Measurements from ENCODE around the gene DNASE1L2. TPM values are rescaled to one million over a fixed set of nuclear protein-coding genes. Genes with fewer than 3 reads are reported as not detected.
"Not testable (repeated sequence)": the region's sequence is repeated elsewhere in the genome, so short reads cannot be mapped to it uniquely, and the experiment has no call there.

The DNASE1L2 gene
- total RNA-seq, 1 donor from 2014 or later: 0.26 TPM

DNA sequence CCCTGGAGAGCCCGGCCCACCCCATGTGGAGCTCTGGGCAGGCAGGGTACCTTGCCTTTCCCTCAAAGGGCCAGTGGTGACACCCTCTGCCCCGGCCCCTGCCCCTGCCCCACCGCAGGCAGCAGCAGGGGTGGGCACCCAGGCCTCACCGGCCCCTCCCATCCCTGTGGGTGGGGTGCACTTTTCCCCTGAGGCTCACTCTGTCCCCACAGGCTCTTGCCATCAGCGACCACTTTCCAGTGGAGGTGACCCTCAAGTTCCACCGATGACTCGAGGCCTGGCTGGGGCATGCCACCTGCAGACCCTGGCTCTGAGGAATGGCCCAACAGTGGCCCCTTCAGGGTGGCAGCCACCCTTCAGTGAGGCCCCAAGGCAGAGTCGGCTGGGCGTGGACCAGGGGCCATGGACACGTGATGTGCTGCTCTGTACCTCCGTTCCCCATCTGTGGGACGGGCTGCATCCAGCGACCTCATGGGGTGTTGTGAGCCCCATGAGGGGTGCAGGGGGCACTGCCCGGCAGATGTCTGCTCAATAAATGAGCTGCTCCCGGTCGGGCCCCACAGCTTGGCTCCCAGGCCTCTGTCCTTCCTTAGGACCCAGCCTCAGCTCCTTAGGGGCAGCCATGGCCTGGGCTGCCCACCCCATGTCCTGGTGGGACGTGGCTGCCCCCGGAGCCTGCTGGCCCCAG, 2.0 kb downstream of the DNASE1L2 start:
- no peak for DNase-seq (ENCODE audit: low read depth in 2 of 2)

DNA sequence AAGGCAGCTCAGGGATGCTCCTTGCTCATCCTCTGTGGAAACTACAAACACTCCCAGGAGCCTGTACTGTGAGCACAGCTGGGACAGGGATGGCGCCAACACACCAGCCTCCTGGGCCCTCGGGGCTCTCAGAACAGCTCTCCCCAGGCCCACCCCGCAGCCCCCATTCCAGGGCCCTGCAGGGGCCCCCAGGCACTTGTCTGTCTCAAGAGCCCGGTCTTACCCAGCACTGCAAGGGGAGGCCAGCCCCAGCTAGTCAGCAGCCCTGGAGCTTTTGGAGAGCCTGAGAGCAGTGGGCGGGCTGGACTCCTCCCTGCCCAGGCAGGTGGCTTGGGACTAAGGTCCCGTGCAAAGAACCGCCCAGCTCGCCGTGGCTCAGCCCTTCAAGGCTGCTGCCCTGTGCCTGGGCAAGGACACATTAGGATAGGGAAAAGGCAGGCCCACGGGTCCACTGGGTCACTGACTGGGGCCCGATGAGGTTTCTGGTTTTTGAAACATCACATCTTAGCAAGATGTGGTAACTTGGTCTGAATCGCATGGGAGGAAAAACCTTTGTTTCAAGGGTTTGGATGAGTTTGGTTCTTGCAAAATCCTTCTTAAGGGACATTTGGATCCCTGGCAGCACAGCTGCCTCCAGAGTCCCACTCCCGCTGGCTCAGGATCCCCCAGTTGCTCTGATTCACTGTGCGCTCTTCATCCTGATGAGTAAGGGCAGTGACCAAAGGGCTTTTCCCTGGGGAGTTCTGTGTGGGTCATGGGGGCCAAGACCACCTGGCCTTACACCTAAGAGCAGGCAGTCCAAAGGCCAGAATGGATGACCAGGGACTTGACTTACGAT, 2.8 kb downstream of the DNASE1L2 start:
- no peak for DNase-seq (ENCODE audit: low read depth in 2 of 2)

DNA sequence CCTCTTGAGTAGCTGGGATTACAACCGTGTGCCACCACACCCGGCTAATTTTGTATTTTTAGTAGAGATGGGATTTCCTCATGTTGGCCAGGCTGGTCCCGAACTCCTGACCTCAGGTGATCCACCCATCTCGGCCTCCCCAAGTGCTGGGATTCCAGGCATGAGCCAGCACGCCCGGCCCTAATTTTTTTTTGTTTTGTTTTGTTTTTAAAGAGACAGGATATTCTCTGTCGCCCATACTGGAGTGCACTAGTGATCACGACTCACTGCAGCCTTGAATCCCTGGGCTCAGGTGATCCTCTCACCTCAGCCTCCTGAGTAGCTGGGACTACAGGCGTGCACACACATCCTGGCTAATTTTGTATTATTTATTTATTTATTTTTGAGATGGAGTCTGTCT, 4.1 kb downstream of the DNASE1L2 start:
- not testable (repeated sequence) for DNase-seq (ENCODE audit: low read depth in 2 of 2)

DNA sequence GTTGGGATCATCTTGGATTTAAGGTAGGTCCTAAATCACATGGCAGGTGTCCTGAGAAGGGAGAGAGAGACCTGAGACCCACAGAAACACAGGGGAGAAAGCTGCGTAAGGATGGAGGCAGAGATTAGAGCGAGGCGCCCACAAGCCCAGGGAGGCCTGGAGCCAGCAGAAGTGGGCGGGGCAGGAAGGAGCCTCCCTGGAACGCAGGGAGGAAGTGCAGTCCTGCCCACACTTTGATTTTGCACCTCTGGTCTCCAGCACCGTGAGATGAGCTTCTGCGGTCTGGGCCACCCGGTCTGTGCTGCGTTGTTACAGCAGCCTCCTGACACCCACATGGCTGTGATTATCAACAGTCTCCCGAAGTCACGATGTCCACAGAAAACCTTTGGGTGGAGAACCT, 6.4 kb downstream of the DNASE1L2 start:
- no peak for DNase-seq (ENCODE audit: low read depth in 2 of 2)

DNA sequence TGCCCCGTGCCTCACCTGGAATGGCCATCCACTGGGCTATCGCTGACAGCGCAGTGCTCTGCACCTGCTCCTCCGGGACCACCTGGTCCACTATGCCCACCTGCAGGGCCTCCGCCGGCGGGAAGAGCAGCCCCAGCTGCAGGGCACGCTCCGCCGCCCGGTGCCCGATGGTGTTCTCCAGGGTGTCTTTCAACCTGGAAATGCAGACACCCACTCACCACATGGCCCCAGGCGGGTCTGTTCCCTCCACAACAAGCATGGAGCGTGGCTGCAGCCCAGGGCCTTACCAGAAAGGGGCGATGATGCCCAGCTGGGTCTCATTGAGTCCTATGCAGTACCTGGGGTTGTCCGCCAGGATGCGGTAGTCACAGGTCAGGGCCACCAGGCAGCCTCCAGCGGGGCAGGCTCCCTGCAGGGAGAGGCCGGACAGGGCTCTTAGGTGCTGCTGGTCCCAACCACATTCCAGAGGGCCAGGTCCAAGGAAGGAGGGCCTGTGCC, 6.8 kb downstream of the DNASE1L2 start:
- no peak for DNase-seq (ENCODE audit: low read depth in 2 of 2)

DNA sequence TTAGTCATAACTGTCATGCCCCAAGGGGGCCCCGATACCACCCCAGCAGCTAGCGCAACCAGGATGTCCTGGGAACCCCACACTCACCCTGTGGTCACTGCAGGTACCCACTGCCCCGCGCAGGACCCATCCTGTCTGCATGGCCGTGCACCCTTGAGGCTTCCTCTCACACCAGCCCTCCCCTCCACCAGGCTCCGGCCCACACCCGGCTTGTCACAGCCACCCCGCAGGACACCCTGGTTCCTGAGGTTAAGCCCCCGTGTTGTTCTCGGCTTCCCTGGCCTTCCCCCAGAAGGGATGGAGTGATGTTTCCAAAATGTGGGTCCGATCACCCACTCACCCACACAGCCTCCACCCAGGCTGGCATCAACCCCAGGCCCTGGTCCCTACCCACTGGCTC, 7.5 kb downstream of the DNASE1L2 start:
- no peak for DNase-seq (ENCODE audit: low read depth in 2 of 2)

DNA sequence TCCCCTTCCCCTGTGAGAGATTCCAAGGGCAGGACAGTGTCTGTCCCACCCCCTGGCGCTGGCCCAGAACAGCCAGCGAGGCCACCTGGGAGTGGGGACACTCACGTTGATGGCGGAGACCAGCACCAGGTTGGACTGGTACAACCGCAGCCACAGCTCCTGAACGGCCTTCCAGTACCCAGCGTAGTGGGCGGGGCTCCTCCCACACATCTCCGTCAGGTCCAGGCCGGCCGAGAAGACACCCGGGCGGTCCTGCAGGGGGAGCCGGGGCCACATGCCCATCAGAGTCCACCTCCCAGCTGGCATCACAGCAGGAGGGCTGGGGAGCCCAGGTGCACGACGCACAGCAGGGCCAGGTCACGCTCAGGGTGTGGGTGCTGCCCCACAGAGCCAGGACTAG, 8.1 kb downstream of the DNASE1L2 start:
- no peak for DNase-seq (ENCODE audit: low read depth in 2 of 2)

DNA sequence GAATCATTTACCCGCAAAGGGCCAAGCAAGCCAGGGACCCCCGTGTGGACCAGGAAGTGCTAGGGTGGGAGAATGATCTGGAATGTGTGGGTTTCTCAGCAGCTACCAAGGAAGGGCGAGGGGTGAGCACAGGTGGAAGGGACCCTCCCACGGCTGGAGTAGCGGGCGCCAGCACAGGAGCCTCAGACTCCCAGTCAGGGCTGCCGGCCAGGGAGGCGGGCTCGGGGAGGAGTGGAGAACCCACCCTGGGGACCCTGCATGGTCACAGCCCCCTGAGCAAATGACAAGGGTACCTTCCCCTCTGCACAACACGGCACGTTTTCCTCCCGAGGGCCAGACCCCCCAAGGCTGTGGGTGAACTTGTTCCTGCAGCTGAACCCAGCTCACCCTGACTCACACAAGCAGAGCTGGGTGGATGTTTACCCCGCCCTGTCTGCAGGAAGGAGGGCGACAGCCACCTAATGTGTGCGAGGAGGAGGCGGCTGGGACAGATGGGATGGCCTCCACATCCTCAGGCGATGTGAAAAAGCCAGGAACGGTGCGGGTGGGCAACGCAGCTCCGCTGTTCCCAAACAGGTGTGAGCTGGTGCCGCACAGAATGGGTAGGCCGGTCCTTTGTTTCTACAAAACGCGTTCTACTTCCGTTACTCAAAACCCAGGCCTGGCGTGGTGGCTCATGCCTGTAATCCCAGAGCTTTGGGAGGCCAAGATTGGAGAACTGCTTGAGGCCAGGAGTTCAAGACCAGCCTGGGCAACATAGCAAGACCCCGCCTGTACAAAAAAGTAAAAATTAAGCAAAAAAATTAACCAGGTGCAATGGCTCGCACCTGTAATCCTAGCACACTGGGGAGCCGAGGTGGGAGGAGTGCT, 8.9 kb downstream of the DNASE1L2 start:
- no peak for DNase-seq (ENCODE audit: low read depth in 2 of 2)

DNA sequence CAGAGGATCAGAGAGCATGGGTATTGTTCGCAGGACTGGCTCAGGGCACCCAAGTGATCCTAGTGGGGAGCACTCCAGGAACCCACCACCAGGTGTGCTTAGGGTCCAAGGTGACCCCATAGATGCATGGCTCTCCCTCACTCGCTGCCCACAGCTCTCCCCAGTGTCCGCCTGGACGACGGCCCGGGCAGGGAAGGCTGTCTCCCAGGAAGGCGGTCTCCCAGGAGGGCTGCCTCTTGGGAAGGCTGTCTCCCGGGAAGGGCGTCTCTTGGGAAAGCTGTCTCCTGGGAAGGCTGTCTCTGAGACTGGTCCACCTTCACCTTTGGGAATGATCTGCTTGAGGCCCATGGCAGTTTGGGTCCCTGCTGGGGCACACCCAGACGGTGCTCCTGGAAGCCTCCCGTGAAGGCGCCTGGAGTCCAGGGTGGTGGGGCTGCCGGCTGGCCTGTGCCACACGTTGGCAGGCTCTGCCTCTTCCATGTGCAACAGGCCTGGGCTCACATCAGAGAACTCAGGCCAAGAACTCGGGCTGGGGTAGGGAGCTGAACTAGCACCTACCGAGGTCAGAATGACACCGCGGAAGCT, 10.1 kb downstream of the DNASE1L2 start:
- no peak for DNase-seq (ENCODE audit: low read depth in 2 of 2)

DNA sequence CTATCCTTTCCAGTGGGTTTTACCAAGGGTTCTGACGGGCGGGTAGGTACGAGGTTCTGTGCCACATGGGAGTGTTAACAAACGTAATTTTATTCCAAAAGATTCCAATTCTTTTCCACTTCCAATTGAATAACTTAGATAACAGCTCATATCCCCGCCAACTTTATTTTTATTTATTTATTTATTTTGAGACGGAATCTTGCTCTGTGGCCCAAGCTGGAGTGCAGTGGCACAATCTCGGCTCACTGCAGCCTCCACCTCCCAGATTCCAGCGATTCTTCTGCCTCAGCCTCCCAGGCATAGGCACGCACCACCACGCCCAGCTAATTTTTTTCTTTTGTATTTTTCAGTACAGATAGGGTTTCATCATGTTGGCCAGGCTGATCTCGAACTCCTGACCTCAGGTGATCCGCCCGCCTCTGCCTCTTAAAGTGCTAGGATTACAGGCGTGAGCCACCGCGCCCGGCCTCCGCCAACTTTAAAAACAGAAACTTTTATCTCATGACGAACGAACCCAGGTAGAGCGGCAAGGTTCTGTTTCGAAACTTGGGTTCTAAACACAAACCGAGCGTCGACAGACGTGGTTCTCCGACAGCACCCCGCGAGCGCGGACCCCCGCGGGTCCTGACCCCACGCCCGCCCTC, 14.5 kb downstream of the DNASE1L2 start:
- DNase-seq (ENCODE audit: low read depth in 2 of 2): peak in 1 of 2 donors; percentile 37

DNA sequence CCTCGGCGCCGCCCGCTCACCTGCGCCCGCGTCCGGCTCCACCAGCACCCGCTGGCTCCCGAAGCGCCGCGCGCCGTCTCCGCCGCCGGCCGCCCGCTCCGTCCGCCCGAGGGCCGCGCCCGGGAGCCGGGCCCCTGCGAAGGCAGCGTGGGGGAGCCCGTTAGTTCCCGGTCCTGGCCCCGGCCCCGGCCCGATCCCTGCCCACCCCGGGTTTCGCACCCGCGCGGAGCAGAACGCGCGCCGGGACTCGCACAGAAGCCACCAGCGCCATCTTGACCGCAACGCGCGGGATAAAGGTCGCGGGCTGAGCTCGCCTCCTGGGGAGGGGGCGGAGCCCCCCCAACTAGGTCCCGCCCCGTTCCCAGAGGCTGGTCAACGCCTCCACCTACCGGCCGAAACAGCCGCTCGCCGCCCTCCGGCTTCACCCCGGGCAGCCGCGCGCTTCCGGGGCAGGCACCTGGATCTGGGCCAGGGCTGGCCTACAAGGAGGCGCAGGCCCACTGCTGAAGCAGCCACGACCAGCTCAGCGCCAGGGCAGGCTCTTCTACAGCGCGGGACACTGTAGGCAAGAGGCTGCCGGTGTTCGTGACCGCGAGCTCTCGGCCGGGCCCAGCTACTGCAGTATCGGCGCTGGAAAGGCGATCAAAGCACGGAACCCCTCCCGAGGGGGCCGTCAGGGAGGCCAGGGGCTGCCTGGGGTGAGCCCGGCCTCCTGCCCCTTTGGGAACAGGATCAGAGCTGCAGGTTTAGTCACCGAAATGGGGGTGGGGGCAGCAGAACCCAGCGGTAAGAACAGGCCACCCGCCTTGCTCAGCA, 15.3 kb downstream of the DNASE1L2 start, which contains the start of gene ECI1:
Gene ECI1, minus strand, starts transcription at position 292 of the 816 bp plus-strand sequence. Its CDS starts 21 bp downstream, at position 271.
- peak; percentile 75 to 93 for DNase-seq (ENCODE audit: low read depth in 2 of 2)

DNA sequence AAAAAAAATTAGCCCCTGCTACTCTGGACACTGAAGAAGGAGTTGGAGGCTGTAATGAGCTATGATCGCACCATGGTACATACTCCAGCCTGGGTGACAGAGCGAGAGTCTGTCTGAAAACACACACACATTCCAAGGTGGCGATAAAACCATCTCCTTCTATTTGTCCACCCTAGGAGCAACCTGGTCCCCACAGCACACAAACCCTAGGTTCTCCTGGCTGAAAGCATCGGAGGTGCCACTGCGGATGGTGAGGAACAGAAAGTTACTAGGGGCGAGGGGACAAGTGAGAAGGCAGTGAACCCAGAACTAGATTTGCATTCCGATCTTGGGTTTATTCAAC, 16.5 kb downstream of the DNASE1L2 start:
- no peak for DNase-seq (ENCODE audit: low read depth in 2 of 2)

DNA sequence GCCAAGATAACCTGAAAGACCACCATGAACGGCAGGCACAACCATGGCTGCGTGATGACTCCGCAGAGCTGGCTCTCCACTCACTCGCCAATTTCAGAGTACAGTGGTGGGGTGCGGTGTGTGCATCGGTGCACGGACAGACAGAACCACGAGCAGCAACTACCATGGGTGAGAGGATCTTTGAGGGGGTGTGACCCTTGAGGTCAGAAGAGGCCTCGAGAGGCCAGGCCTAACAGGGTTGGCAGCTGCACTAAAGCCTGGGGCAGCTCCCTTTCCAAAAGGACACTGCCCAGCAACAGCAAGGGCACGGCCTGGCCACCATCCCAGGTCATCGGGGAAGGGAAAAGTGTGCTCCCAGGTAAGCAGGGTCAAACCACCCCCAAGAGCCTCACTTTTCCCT, 17.0 kb downstream of the DNASE1L2 start:
- DNase-seq (ENCODE audit: low read depth in 2 of 2): no peak

DNA sequence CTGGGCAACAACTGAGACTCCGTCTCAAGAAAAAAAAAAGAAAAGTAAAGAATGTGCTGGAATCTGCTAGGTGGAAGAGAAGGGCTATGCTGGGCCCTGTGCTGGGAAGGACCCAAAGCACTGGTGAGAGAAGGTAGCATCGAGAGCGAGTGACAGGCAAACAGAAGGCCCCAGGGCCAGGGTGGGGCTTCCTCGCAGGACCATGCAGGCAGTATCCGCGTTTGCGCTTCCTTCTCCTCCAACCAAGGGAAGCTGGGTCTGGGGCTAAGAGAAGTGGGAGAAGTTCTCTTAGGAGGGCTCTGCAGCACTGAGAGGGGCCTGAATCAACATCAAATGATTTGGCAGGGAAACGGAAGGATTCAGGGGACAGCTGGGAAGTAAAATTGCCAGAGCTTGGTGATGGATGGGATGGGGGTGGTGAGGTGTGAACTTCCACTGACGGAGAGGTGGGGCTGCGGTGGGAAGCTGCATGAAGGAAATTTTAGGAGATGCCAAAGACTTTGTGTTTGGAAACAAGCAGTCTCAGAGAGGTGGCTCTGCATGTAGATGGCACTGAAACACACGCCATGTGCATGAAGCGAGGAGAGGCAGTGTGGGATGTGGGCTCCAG, 20.4 kb downstream of the DNASE1L2 start:
- no peak for DNase-seq (ENCODE audit: low read depth in 2 of 2)

DNA sequence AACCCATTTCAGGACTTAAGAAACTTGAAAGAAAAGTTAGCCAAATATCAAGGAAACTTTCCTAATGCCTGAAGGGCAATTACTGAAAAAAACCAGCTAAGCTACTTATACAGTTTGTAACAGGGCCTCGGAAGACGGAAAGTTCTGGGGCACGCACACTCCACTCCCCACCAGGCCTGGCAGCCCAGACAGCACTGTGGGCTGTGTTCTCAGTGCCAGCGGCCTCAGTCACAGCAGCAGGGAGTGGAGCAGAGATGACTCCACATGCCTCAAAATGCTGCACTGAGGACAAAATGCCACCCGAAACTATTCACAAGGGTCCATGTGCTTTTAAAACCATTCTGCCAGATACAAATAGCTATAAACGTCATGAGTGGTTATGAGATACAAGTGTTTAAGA, 21.5 kb downstream of the DNASE1L2 start:
- DNase-seq (ENCODE audit: low read depth in 2 of 2): no peak

DNA sequence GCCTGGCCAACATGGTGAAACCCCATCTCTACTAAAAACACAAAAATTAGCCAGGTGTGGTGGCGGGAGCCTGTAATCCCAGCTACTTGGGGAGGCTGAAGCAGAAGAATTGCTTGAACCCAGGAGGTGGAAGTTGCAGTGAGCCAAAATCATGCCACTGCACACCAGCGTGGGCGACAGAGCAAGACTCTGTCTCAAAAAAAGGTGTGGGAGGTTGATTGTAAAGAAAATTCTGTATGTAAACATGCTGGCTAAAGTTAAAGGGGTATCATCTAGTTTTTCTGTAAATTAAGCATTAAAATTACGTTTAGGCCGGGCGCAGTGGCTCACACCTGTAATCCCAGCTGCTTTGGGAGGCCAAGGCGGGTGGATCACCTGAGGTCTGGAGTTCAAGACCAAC, 22.3 kb downstream of the DNASE1L2 start:
- DNase-seq (ENCODE audit: low read depth in 2 of 2): not testable (repeated sequence)

DNA sequence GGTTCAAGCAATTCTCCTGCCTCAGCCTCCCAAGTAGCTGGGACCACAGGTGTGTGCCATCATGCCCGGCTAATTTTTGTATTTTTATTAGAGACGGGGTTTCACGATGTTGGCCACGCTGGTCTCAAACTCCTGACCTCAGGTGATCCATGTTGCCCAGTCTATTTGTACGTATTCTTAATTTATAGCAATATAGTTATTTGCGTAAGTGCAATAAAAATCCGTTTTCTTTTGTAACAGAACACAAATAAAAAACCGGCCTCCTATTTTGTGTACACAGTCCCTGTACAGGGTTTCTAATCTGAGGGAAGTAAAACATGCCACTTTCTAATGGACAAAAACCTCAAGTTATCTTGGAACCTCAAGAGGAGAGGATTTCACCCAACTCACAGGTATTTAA, 24.0 kb downstream of the DNASE1L2 start:
- no peak for DNase-seq (ENCODE audit: low read depth in 2 of 2)

DNA sequence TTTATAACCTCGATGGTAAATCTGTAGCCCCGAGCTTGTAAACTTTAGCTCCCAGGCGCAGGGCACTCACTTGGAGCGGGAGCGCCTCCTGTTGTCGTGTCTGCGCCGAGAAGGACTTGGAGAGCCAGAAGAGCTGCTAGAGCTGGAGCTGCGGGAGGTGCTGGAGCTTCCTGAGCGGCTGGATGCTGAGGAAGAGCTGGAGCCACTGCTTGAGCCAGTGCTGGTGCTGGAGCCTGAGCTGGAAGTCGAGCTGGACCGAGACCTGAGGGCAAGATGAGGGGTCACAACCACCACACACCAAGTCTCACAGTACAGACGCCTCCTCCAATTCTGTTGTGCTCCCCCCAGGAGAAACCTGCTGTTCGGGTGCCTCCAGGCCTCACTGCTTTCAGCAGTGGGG, 26.8 kb downstream of the DNASE1L2 start:
- DNase-seq (ENCODE audit: low read depth in 2 of 2): not testable (repeated sequence)

DNA sequence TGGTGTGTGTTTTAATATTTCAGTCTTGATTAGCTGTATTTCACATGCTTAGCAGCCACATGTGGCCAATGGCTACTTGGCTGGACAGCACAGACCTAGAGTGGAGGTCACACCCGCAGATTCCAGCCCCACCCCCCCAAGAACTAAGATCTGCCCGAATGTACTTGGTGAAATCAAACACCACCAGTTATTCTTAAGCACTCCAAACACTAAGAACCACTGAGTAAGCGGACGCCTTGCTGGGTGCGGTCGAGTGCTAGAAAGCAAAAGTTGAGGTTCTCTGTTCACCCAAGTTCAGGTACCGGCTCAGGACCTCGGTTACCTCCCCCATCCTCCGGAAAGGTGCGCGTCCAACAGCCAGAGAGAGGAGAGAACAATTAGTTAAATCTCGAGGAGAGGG, 30.6 kb downstream of the DNASE1L2 start:
- peak in 1 of 2 donors; percentile 12 for DNase-seq (ENCODE audit: low read depth in 2 of 2)

DNA sequence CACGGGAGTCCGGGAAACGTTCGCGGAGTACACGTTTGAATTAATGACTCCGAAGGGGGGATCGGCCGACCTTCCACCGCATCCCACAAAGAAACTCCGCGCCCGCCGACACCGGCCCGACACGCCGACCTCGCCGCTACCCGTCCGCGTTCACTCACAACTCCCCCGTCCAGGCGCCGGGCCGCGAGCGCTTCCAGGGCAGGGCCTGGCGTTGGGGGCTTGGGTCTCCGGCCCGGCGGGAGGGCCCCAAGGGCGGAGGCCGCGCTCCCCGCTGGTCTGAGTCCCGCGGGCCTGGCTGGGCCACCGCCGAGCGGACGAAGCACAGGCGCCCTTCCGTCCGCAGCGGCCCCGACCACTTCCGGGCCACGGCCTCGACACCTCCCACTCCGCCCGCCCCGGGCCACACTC, 31.3 kb downstream of the DNASE1L2 start:
- not testable (repeated sequence) for DNase-seq (ENCODE audit: low read depth in 2 of 2)

Data from dermis microvascular lymphatic vessel endothelial cell (primary cell).